Measurements from ENCODE around the gene KITLG.

The KITLG gene

DNA sequence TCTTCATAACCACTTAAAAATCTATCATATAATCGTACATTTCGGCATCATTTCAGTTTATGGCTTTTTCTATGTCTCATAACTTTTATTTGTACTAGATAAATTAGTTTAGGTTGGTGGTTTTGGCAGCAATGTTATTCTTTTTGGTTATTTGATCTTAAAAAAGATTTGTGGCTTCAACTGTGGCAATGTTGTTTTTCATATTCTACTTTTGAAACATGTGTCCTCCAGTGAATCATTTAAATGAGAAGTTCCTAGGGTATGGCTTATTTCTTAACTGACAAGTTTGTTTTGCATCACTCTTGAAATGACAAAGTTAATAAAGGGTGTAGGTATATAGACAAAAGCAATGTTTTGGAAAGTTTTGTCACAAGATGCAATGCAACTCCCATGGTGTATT lies 11.1 kb upstream of the KITLG start:
- Mint-ChIP-seq H3K36me3 (ENCODE audit: low read depth) (no peaks in the 10 kb centered on the region), H3K27ac (no peak overlapping the region), H3K9me3 (peaks cover 6% of the 10 kb centered on the region), H3K27me3 (ENCODE audit: low read depth) (no peaks in the 10 kb centered on the region), H3K4me3 (no peak overlapping the region), H3K4me1 (ENCODE audit: low read depth) (no peaks in the 10 kb centered on the region)
- no peak for DNase-seq (ENCODE audit: low spot score)

DNA sequence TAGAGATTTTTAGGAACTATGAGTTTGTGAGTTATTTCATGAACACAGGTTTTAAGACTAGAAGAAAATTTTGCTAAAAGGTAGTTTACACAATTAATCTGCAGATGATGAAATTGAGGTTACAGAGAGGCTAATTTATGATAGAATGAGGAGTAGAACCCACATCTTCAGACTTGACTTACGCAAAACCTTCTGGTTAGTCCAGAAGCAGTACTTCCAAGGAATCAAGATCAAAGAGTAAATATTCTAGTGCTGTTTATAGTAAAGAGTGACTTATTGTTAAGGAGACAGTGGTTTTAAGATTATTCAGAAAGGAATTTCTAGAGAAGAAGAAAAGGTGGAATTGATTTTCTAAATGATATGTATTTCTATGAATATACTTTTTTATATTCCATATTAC lies 10.6 kb upstream of the KITLG start:
- no peak for DNase-seq (ENCODE audit: low spot score)

DNA sequence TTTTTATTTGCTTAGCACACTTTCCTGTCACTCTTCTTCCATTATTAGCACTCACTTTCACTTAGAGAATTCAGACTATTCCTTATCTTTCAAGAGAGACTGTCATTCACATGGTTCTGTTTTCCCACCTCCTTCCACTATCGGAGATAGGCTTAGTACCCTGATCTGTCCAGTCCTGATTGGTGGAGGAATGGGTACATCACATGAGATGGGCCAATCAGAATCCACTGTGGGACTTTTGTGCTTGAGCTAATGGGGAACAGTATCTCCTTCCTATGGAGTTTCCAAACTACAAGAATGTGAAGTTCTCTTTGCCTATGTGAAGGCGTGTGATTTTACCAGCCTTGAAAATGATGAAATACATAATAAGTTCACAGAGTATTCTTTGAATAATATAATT lies 4.8 kb upstream of the KITLG start:
- no peak for DNase-seq (ENCODE audit: low spot score)
- Mint-ChIP-seq H3K4me1 (ENCODE audit: low read depth) (peaks cover 3% of the 10 kb centered on the region), H3K36me3 (ENCODE audit: low read depth) (no peaks in the 10 kb centered on the region), H3K9me3 (peaks cover 12% of the 10 kb centered on the region), H3K4me3 (no peak overlapping the region), H3K27me3 (ENCODE audit: low read depth) (peaks cover 32% of the 10 kb centered on the region), H3K27ac (no peak overlapping the region)

More for the DNA sequence above, 10.6 kb upstream of the KITLG start:
- Mint-ChIP-seq H3K4me3 (no peak overlapping the region), H3K36me3 (ENCODE audit: low read depth) (no peaks in the 10 kb centered on the region), H3K27ac (no peak overlapping the region), H3K27me3 (ENCODE audit: low read depth) (no peaks in the 10 kb centered on the region), H3K9me3 (peaks cover 7% of the 10 kb centered on the region), H3K4me1 (ENCODE audit: low read depth) (no peaks in the 10 kb centered on the region)

DNA sequence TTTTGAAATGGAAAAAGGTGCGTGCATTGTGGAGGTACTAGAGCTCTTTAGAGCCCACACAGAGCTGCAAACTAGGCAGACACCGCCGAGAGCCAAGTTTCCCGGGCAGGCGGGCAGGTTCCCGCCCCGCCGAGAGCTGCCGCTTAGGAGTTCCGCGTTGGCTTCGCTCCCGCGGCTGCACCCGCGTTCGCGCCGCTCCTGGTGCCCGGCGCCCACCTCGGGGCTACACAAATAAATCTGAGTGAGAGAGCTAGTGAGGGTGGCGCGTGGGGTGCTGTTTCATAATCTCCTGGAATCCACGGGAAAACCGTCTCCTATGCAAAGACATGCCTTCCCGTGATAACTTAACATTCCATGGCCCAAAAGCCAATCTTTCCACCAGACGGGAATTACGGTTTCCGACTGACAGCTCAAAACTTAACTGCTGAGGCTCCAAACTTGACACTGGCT lies 645 bp downstream of the KITLG start:
- Mint-ChIP-seq H3K27ac (no peak overlapping the region), H3K27me3 (ENCODE audit: low read depth) (peaks cover 67% of the 10 kb centered on the region), H3K4me3 (peak overlapping the region; percentile 82), H3K9me3 (no peaks in the 10 kb centered on the region), H3K36me3 (ENCODE audit: low read depth) (no peaks in the 10 kb centered on the region), H3K4me1 (ENCODE audit: low read depth) (peaks cover 10% of the 10 kb centered on the region)
- DNase-seq (ENCODE audit: low spot score) = no peak

DNA sequence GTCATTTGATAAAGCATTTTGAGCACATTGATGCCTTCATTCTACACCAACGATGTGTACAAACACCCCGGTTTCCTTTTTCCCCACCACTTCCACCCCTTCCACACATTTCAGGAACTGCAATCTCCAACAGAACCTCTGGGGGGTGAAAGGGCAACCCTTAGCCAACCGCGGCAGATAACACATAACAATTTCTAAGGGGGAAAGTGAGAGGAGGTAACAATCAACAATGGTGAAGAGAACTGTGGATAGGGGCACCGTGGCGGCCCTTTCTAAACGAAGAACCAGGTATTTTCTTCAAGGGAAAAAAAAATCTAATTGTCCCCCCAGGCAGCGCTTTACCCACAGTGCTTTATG lies 1.1 kb downstream of the KITLG start:
- DNase-seq (ENCODE audit: low spot score) = no peak
- peaks cover 65% of the 10 kb centered on the region for H3K27me3 Mint-ChIP-seq (ENCODE audit: low read depth)
- no peaks in the 10 kb centered on the region for H3K36me3 Mint-ChIP-seq (ENCODE audit: low read depth)
- no peak overlapping the region for H3K27ac Mint-ChIP-seq
- H3K4me3 Mint-ChIP-seq = peak overlapping the region; percentile 82
- no peaks in the 10 kb centered on the region for H3K9me3 Mint-ChIP-seq
- H3K4me1 Mint-ChIP-seq (ENCODE audit: low read depth) = peaks cover 10% of the 10 kb centered on the region

DNA sequence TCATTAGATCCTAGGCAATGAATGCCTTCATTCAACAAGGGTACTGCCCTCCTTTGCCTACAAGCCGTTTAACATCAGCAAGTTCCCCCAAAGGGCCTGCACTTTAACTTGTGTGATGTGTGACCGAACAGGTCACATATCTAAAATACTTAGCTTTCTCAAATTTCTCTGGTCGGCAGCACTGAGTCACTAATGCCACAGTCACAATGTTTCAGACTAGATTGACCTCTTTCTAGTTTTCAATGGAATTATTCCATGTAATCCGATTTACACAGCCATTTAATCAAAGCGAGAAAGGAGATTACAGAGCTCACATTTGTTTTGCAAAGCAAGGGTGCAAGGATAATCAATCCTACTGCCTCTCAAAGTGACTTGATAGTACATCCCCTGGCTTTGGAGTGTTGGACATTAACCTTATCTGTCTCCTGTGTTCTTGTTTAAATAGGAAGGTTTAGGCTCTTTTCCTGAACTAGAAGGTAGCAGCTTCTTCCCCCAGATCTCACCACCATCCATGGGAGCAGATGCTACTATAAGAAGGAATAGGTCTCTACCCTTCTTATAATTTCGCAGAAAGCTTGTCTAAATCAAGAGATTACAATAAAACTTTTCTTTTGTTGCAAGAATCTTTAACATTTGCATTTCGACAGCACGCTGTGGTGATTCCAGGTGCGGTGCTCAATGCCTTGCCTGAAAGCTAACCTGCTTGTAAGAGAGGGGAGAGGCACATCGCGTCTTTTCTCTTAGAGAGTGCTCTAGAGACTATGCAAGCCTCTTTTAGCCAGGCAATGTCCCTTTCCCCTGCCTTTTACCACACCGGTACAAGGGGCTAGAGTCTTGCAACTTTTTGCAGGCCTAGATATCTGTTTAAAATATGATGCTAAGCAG lies 1.8 kb downstream of the KITLG start:
- Mint-ChIP-seq H3K27me3 (ENCODE audit: low read depth) (peaks cover 62% of the 10 kb centered on the region), H3K27ac (no peak overlapping the region), H3K36me3 (ENCODE audit: low read depth) (no peaks in the 10 kb centered on the region), H3K9me3 (no peaks in the 10 kb centered on the region), H3K4me1 (ENCODE audit: low read depth) (peaks cover 10% of the 10 kb centered on the region), H3K4me3 (no peak overlapping the region)
- DNase-seq (ENCODE audit: low spot score) = no peak

DNA sequence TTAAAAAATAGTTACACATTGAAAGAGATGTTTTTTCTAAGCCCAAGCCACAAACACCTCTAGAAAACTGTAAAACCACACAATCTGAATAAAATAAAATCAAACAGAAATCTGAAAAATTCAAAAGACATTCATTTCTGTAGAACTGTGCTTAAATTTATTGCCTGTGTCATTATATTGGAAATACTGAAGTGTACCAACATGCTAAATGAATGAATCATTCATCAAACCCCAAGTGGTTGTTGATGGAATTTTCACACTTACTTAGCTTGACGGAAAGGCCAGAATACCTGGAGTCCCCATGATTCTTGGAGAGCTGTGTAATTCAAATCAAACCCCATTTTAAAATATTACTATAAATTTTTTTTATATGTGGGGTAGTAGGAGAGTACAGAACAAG lies 2.7 kb downstream of the KITLG start:
- Mint-ChIP-seq H3K36me3 (ENCODE audit: low read depth) (no peaks in the 10 kb centered on the region), H3K4me3 (no peak overlapping the region), H3K4me1 (ENCODE audit: low read depth) (peaks cover 10% of the 10 kb centered on the region), H3K9me3 (no peaks in the 10 kb centered on the region), H3K27ac (no peak overlapping the region), H3K27me3 (ENCODE audit: low read depth) (peaks cover 53% of the 10 kb centered on the region)
- DNase-seq (ENCODE audit: low spot score) = no peak

DNA sequence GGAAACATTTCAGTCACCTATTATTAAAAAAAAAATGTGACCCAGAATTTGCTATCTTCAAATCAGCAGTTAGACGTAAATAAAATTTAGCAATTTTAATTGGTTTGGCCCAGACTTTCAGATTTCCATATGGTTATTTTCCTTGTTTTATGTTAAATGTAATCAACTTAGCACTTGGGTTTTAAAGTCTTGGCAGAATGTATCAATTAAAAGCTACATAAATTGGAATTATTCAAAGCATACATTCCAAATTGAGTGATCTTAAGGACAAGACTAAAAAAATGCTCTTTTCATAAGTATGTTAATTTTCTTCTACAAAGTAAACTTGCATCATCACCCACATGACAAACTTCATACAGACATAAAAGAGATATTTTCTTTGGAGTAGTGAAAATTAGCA lies 3.4 kb downstream of the KITLG start:
- Mint-ChIP-seq H3K27ac (no peak overlapping the region), H3K36me3 (ENCODE audit: low read depth) (no peaks in the 10 kb centered on the region), H3K27me3 (ENCODE audit: low read depth) (peaks cover 48% of the 10 kb centered on the region), H3K4me1 (ENCODE audit: low read depth) (peaks cover 10% of the 10 kb centered on the region), H3K4me3 (no peak overlapping the region), H3K9me3 (no peaks in the 10 kb centered on the region)
- DNase-seq (ENCODE audit: low spot score) = no peak

DNA sequence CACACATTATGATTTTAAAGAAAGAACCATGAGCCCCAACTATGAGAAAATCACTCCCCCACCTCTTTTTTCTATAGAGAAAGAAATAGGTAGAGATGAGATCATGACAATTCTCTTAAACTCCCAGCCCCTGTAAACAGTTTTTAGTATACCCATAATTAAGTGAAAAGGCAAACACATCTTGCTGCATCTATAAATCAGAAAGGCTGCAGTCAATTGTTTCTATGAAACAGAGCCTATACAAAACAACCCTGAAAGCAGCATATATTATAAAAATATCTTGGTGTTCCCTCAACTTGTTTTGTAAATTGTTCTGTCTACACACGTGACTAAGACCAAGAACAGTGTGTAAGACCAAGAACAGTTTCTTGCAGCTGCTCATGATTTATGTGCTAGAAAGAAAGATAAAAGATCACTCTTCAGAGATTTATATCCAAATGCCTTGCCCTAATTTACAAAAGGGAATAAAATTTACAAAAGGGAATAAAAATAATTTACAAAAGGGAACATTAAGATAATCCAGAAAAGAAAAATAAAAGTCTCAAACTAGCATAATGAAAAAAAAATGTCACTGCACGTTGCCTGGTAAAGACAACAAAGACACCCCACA lies 4.8 kb downstream of the KITLG start:
- no peaks in the 10 kb centered on the region for H3K36me3 Mint-ChIP-seq (ENCODE audit: low read depth)
- no peak overlapping the region for H3K27ac Mint-ChIP-seq
- H3K27me3 Mint-ChIP-seq (ENCODE audit: low read depth) = peaks cover 39% of the 10 kb centered on the region
- H3K4me1 Mint-ChIP-seq (ENCODE audit: low read depth) = peaks cover 8% of the 10 kb centered on the region
- H3K9me3 Mint-ChIP-seq = no peaks in the 10 kb centered on the region
- DNase-seq (ENCODE audit: low spot score) = no peak
- H3K4me3 Mint-ChIP-seq = no peak overlapping the region

DNA sequence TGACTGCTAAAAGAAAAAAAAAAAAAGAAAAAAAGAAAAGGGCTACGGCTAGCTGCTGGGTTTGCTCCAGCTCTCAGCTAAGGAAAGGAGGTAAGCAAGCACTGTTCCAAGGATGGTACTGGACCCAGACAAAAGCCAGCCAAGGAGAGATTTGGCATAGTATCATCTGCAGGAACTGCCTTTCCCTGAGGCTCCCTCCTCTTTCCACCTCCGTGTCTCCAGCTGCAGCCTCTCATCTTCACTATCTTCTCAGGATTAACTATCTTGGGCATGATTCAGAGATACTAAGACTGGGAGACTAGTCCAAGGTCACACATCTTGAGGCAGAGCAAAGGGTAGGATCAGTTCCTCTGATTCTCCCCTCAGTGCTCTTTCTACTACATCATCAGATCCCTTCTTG lies 6.0 kb downstream of the KITLG start:
- no peaks in the 10 kb centered on the region for H3K4me1 Mint-ChIP-seq (ENCODE audit: low read depth)
- DNase-seq (ENCODE audit: low spot score) = no peak
- H3K36me3 Mint-ChIP-seq (ENCODE audit: low read depth) = no peaks in the 10 kb centered on the region
- peaks cover 27% of the 10 kb centered on the region for H3K27me3 Mint-ChIP-seq (ENCODE audit: low read depth)
- H3K4me3 Mint-ChIP-seq = no peak overlapping the region
- no peaks in the 10 kb centered on the region for H3K9me3 Mint-ChIP-seq
- H3K27ac Mint-ChIP-seq = no peak overlapping the region

DNA sequence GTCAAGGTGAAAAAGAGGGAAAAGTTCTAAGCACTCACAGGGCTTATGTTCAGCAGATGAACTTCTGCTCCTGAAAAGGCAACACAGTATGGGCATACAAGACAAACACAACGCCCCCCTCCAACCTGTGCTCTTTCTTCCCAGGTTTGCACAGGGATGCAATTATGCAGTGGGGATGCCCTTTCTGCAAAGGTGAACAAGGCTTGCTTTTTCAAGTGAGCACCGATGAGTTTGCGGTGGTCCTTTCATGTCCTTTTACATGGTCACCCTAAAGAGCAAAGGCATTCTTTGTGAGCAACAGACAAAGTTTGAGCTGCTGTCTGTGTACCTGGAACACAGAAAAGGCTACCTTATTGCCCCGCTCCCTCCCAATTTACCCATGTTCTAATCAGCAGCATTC lies 6.7 kb downstream of the KITLG start:
- Mint-ChIP-seq H3K36me3 (ENCODE audit: low read depth) (no peaks in the 10 kb centered on the region), H3K4me1 (ENCODE audit: low read depth) (no peaks in the 10 kb centered on the region), H3K9me3 (no peaks in the 10 kb centered on the region), H3K27me3 (ENCODE audit: low read depth) (peaks cover 20% of the 10 kb centered on the region), H3K4me3 (no peak overlapping the region), H3K27ac (no peak overlapping the region)
- no peak for DNase-seq (ENCODE audit: low spot score)

DNA sequence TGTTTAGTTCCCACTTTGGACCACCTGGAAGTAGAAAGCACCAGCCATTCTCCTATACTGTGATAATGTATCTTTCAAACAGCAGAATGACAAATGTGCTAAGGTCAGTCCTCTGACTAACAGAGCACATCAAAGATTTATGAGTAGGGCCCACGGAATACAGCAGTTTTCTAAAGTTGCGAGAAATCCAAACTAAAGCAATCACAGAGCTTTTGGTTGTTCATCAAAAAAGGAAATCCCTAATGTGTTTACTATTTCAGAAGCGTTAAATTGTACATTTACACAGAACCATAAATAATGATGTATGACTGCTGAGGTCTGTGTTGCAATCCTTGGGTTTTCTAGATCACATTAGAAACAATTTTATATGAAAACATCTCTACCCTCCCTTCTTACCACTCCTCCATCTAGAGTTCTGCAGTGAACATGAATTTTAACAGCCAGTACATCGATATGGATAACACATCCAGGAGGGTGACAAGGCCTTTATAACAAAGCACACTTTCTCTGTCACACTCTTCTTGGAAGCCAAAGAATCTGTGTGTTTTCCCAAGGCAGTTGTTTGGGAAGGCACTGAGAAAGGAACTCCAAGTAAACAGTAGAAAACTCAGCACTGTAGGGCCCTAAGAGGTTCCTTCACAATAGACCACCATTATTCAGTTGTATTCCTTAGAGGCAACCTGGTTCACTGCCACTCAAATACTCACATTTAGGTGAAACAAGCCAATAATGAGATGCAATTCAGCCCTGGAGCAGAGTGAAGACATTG lies 7.3 kb downstream of the KITLG start:
- Mint-ChIP-seq H3K27me3 (ENCODE audit: low read depth) (peaks cover 14% of the 10 kb centered on the region), H3K27ac (no peak overlapping the region), H3K4me1 (ENCODE audit: low read depth) (no peaks in the 10 kb centered on the region), H3K36me3 (ENCODE audit: low read depth) (no peaks in the 10 kb centered on the region), H3K4me3 (no peak overlapping the region), H3K9me3 (no peaks in the 10 kb centered on the region)
- DNase-seq (ENCODE audit: low spot score) = no peak

DNA sequence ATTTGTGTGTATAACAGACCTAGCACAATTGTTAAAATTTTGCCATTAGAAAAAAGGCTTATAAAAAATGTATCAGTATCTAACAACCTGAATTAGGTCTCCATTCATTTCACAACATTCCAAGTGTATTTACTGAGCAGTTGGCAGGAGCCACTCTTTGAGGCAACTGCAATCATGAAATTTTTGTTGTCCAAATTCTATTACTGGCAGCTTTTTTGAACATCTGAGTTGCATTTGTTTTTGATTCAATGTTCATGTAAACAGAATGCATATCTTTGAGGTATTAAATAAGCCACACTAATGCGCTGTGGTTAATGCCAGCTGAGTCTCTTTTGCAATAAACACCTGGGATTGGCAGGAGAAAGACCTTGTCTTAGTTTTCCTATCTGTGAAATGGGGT lies 8.7 kb downstream of the KITLG start:
- no peaks in the 10 kb centered on the region for H3K9me3 Mint-ChIP-seq
- no peak overlapping the region for H3K27ac Mint-ChIP-seq
- no peak overlapping the region for H3K4me3 Mint-ChIP-seq
- H3K4me1 Mint-ChIP-seq (ENCODE audit: low read depth) = no peaks in the 10 kb centered on the region
- H3K36me3 Mint-ChIP-seq (ENCODE audit: low read depth) = no peaks in the 10 kb centered on the region
- H3K27me3 Mint-ChIP-seq (ENCODE audit: low read depth) = peaks cover 8% of the 10 kb centered on the region
- DNase-seq (ENCODE audit: low spot score) = no peak

DNA sequence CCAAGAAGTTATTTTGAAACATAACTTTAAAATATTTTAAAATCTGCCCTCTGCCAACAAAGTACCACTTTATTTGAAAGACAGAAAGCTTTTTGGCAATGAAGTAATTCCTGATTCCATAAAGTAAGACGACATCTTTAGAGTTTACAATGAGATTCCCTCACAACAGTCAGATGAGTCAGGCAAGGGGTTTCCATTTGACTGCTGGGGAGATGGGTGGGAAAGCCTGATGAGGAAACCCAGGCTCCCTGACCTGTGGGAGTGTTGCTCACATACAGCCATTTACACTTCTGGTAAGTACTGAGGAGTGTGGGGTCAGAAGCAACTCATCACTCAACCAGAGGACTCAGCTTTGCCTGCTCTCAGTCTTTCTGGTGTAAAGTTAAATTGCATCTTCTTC lies 10.2 kb downstream of the KITLG start:
- Mint-ChIP-seq H3K4me1 (ENCODE audit: low read depth) (no peaks in the 10 kb centered on the region), H3K4me3 (no peak overlapping the region), H3K9me3 (no peaks in the 10 kb centered on the region), H3K27ac (no peak overlapping the region), H3K36me3 (ENCODE audit: low read depth) (no peaks in the 10 kb centered on the region), H3K27me3 (ENCODE audit: low read depth) (peaks cover under 1% of the 10 kb centered on the region)
- no peak for DNase-seq (ENCODE audit: low spot score)
